ENCODE data around the gene RFTN1. TPM values are rescaled to one million over a fixed set of nuclear protein-coding genes. Genes with fewer than 3 reads are reported as not detected.

Gene RFTN1
- total RNA-seq, 4 donors from 2014 or later = 42.4 to 94.4 (median 62.5) TPM

DNA sequence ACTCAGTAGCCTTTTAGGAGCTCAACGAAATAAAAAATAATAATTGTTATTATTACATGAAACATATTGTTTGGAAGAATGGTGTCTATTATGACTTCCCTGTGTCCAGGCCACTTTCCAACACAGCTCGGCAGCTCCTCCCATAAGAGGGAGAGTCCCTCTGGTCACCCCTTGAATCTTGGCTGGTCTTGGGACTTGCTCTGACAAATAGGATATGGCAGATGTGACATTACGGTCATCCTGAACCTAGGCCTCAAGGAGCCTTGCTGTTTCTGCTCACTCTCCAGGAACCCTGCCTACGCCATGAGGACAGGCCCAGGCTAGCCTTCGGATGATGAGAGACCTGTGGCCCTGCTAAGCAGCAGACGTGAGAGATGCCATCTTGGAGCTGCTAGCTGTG lies 176.7 kb downstream of the RFTN1 start:
- no peak for DNase-seq (ENCODE audit: low spot score)

DNA sequence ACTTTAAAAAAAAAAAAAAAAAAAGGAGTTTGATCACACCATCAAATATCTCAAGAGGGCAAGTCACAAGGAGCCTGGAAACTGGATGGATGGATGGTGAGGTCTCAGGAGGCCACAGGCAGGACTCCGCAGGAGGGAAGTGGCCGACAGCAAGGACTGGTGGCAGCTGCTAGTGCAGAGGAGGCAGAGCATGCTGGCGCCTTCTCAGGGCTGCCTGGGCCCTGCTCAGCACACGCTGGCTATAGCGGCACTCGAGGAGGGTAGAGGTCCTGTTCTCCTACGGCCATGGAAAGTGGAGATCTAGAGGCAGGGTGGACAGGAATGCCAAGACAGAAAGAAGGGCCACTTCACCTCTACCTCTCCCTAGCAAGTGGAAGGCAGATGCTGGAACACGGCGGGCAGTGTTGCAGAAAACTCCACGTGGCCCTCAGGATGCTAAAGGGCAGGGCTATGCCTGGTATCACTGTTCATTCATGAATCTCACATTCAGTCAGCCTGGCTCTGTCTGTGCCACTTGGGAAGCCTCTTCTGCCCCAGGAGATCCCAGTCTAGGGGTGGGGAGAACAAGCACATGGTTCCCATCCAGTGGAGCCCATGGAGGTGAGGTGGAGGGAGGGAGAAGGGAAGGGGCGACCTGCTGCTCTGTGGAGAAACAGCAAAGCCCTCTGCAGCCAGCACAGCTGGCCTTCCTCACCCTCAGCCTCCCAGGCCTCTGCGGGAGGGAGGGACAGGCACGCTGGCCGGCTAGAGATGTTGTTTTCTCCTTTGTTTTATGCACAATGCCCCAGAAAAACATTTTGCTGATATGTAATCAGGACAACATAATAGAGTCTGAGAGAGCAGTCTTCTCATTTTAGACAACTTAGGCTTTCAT lies 177.5 kb downstream of the RFTN1 start:
- no peak for DNase-seq (ENCODE audit: low spot score)
- ATAC-seq (ENCODE audit: low FRiP score) = no peak
- TF ChIP-seq, protein P1, sequence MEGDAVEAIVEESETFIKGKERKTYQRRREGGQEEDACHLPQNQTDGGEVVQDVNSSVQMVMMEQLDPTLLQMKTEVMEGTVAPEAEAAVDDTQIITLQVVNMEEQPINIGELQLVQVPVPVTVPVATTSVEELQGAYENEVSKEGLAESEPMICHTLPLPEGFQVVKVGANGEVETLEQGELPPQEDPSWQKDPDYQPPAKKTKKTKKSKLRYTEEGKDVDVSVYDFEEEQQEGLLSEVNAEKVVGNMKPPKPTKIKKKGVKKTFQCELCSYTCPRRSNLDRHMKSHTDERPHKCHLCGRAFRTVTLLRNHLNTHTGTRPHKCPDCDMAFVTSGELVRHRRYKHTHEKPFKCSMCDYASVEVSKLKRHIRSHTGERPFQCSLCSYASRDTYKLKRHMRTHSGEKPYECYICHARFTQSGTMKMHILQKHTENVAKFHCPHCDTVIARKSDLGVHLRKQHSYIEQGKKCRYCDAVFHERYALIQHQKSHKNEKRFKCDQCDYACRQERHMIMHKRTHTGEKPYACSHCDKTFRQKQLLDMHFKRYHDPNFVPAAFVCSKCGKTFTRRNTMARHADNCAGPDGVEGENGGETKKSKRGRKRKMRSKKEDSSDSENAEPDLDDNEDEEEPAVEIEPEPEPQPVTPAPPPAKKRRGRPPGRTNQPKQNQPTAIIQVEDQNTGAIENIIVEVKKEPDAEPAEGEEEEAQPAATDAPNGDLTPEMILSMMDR (IDR thresholded peaks at IDR 0.05) = no peak

More for the DNA sequence above, 176.7 kb downstream of the RFTN1 start:
- TF ChIP-seq, protein P1 (IDR thresholded peaks at IDR 0.05) = no peak
- no peak for ATAC-seq (ENCODE audit: low FRiP score)

DNA sequence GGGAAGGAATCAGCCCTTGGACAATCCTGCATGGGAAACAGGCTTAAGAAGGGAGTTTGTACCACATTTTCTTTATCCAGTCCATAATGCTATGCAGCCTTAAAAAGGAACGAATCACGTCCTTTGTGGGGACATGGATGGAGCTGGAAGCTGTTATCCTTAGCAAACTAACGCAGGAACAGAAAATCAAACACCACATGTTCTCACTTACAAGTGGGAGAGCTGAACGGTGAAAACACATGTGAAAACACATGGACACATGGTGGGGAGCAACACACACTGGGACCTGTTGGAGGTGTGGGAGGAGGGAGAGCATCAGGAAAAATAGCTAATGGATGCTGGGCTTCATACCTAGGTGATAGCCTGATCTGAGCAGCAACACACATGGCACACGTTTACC lies 178.2 kb downstream of the RFTN1 start:
- ATAC-seq (ENCODE audit: low FRiP score) (no peak), DNase-seq (ENCODE audit: low spot score) (no peak)
- TF ChIP-seq, protein P1 (IDR thresholded peaks at IDR 0.05) = no peak

DNA sequence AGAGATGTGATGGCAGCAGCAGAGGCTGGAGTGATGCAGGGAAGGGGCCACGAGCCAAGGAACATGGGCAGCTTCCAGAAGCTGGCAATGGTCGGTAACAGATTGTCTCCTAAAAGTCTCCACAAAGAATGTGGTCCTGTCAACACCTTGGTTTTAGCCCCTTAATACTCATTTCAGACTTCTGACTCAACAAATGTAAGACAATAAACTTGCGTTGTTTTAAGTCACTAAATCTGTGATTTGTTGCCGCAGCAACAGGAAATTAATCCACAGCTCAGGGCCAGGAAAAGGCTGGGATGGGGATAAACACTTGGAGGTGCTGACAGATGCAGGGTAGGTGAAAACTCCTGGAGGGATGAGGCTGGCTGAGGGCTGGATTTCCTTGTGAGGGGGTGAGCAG lies 178.6 kb downstream of the RFTN1 start:
- DNase-seq (ENCODE audit: low spot score) (no peak), ATAC-seq (ENCODE audit: low FRiP score) (no peak)
- TF ChIP-seq, protein P1 (IDR thresholded peaks at IDR 0.05) = no peak

DNA sequence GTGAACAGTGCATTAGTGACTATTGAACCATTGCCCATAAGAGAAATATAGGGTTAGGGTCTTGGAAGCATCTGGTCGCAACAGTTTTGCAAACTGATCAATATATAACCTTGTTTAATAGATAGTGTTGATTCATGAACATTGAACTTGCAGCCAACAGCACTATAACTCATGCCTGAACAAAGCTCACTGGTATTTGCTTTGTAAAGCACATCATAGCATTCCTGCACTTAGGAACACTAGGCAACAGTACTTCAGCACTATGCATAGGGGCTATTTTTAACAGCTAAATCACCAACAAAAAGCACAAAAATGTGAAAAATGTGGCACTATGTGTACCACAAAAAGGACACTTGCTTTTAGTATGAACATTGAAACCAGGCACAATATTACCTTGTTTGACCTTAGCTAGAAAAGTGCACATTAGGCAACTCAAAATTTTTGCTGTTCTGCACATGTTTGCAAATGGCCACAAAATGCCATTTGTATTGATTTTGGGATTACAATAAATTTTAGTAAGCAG lies 180.5 kb downstream of the RFTN1 start:
- ATAC-seq (ENCODE audit: low FRiP score) (no peak), DNase-seq (ENCODE audit: low spot score) (no peak)
- TF ChIP-seq, protein P1 (IDR thresholded peaks at IDR 0.05) = no peak

DNA sequence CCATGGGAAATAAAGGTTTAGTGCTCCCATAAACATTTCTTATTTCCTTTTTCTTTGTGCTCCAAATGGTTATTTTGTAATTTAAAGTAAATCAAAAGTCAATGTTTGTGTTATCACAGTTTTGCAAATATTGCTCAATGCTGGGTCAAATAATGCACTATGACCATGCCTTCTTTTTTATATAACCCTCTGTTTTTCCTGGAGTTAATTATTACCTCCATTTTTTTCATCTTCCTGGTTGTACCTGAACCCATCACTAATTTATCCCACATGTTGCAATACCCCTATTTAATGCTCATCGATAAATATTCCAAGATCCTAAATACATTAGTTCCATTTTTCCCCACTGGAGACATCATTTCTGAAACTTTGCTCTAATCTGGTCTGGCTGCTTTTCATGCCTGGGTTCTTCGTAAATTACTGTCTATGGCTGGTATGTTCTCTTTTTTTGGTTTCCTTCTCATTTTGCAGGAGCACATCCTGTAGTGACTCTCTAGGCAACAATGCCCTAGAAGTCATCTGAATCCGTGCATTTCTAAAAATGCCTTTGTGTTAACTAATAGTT lies 182.1 kb downstream of the RFTN1 start:
- ATAC-seq (ENCODE audit: low FRiP score) = no peak
- no peak for DNase-seq (ENCODE audit: low spot score)
- TF ChIP-seq, protein P1 (IDR thresholded peaks at IDR 0.05) = no peak
